ENCODE data around the gene UNC45A.

Gene UNC45A

GRCh38 chr15:90954712-90955623 lies 19.9 kb downstream of the UNC45A start, which contains the start of gene RCCD1 (continued):
- TF ChIP-seq ZSCAN4 (tag by site-specific recombination; IDR thresholded peaks at IDR 0.05) = no peak; the same call in 1 of the 2 replicates
- no peak for TF ChIP-seq ZNF707 (tag by site-specific recombination; IDR thresholded peaks at IDR 0.05)

GRCh38 chr15:90955624-90956273 lies 20.7 kb downstream of the UNC45A start:
- H3K27ac ChIP-seq (ENCODE audit: extremely low read depth, low read depth, low read length) = peak overlapping the region; percentile 88
- TF ChIP-seq ZNF521 (tag by site-specific recombination; IDR thresholded peaks at IDR 0.05) (no peak), PRDM6 (tag by site-specific recombination; IDR thresholded peaks at IDR 0.05) (0 out of 2 replicates have a peak, but pooled peaks have one; percentile 10), ZIC2 (tag by site-specific recombination; IDR thresholded peaks at IDR 0.05) (peak; percentile 54), ZNF600 (tag by site-specific recombination; IDR thresholded peaks at IDR 0.05) (peak; percentile 16; the same call in 1 of the 2 replicates), HOXD13 (CRISPR knock-in tag; IDR thresholded peaks at IDR 0.05; ENCODE audit: borderline replicate concordance) (no peak), SP2 (tag by site-specific recombination; IDR thresholded peaks at IDR 0.05) (0 out of 2 replicates have a peak, but pooled peaks have one; percentile 7), ZNF610 (tag by site-specific recombination; IDR thresholded peaks at IDR 0.05; ENCODE audit: borderline replicate concordance) (no peak), ZNF138 (tag by site-specific recombination; IDR thresholded peaks at IDR 0.05; ENCODE audit: borderline replicate concordance) (no peak), ZBTB20 (tag by site-specific recombination; IDR thresholded peaks at IDR 0.05) (no peak), PATZ1 (tag by site-specific recombination; IDR thresholded peaks at IDR 0.05) (no peak), ZNF148 (tag by site-specific recombination; IDR thresholded peaks at IDR 0.05; ENCODE audit: borderline replicate concordance) (no peak), ZNF341 (tag by site-specific recombination; IDR thresholded peaks at IDR 0.05; ENCODE audit: low read depth) (peak; percentile 78), ZNF580 (tag by site-specific recombination; IDR thresholded peaks at IDR 0.05) (no peak), REST (tag by site-specific recombination; IDR thresholded peaks at IDR 0.05) (0 out of 2 replicates have a peak, but pooled peaks have one; percentile 1), ZNF664 (tag by site-specific recombination; IDR thresholded peaks at IDR 0.05) (no peak), ZNF621 (tag by site-specific recombination; IDR thresholded peaks at IDR 0.05) (no peak), ZBTB7A (tag by site-specific recombination; IDR thresholded peaks at IDR 0.05; ENCODE audit: low read depth) (no peak), KLF1 (tag by site-specific recombination; IDR thresholded peaks at IDR 0.05) (no peak), ZNF629 (tag by site-specific recombination; IDR thresholded peaks at IDR 0.05) (no peak)
- H3K36me3 ChIP-seq (ENCODE audit: control insufficient read depth in 2 of 2, insufficient read depth in 1 of 2, low read length in 2 of 2) = peaks cover 25 to 65% of the 10 kb centered on the region in 2 experiments
- H3K4me1 ChIP-seq (ENCODE audit: control insufficient read depth, insufficient read depth, low read length) = no peaks in the 10 kb centered on the region; the same call in 1 of the 2 replicates
- CTCF ChIA-PET = interaction anchor here (0.6 to 11.9 kb wide), 29 partner anchors 10 to 1208 kb away, joined by 3 to 163 read pairs (median 5); partner anchors contain the start of genes HDDC3, UNC45A and VPS33B
- POLR2A ChIA-PET = interaction anchor here (0.6 to 7.8 kb wide), 16 partner anchors 8 to 1782 kb away, joined by 3 to 179 read pairs (median 6); partner anchors contain the start of genes CIB1, GDPGP1, HDDC3 and MAN2A2
- H3K4me3 ChIP-seq (ENCODE audit: low read depth, low read length) = peak overlapping the region; percentile 73
- H3K9me3 ChIP-seq (ENCODE audit: control insufficient read depth, insufficient read depth, low read depth, low read length) = no peaks in the 10 kb centered on the region
